ENCODE results near the gene GNAZ. TPM values are rescaled to one million over a fixed set of nuclear protein-coding genes. Genes with fewer than 3 reads are reported as not detected.

The GNAZ gene
- polyA plus RNA-seq, 1 donor from 2014 or later: 52.0 TPM

DNA sequence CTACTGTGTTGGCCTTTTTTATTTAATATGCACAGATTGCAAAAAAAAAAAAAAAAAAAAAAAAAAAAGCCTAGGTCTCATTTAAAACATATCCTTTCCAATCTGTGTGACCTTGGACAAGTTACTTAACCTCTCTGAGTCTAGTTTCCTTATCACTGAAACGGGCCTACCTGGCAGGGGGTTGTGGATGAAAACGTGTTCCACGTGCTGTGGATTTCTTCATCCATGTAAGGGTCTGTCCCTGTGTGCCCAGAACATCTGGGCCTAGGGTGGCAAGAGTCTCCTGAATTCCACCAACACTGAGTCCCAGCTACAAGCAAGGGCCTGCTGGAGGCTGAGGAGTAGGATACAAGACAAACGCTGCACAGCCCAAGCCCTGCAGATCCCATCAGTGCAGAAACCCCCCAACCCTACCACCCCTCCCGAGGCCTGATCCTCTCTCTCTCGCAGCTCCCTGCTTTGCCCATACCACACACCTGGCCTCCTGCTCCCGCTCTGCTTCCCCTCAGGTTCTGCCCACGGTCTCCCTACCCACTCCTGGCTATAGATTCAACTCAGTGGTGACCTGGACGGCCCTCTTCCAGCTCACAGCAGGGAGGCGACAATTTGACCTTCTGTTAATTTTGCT lies 4.7 kb upstream of the GNAZ start:
- Histone ChIP-seq H3K9me3 (ENCODE audit: low read length) (no peaks in the 10 kb centered on the region), H3K9ac (ENCODE audit: low read length) (no peak overlapping the region), H4K20me1 (ENCODE audit: insufficient read depth) (no peaks in the 10 kb centered on the region), H3K4me2 (ENCODE audit: low read length) (no peak overlapping the region), H3K4me3 (ENCODE audit: low read length) (no peak overlapping the region), H2AFZ (ENCODE audit: low read depth, low read length) (no peak overlapping the region), H3F3A (ENCODE audit: insufficient read depth, low read length, poor library complexity, severe bottlenecking) (no peaks in the 10 kb centered on the region), H3K27me3 (ENCODE audit: insufficient read depth, low read depth, low read length) (no peaks in the 10 kb centered on the region), H3K27ac (ENCODE audit: low read length) (no peak overlapping the region), H3K9me2 (ENCODE audit: insufficient read depth, low read length) (no peaks in the 10 kb centered on the region), H3K79me2 (replicated peaks; ENCODE audit: insufficient read depth, low read length) (peaks cover 1% of the 10 kb centered on the region), H3K36me3 (ENCODE audit: insufficient read depth, low read length) (no peaks in the 10 kb centered on the region)
- TF ChIP-seq MXI1 (conservative IDR thresholded peaks at IDR 0.05; ENCODE audit: poor library complexity, severe bottlenecking): no peak
- TF ChIP-seq, protein P1, sequence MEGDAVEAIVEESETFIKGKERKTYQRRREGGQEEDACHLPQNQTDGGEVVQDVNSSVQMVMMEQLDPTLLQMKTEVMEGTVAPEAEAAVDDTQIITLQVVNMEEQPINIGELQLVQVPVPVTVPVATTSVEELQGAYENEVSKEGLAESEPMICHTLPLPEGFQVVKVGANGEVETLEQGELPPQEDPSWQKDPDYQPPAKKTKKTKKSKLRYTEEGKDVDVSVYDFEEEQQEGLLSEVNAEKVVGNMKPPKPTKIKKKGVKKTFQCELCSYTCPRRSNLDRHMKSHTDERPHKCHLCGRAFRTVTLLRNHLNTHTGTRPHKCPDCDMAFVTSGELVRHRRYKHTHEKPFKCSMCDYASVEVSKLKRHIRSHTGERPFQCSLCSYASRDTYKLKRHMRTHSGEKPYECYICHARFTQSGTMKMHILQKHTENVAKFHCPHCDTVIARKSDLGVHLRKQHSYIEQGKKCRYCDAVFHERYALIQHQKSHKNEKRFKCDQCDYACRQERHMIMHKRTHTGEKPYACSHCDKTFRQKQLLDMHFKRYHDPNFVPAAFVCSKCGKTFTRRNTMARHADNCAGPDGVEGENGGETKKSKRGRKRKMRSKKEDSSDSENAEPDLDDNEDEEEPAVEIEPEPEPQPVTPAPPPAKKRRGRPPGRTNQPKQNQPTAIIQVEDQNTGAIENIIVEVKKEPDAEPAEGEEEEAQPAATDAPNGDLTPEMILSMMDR (IDR thresholded peaks at IDR 0.05; ENCODE audit: poor library complexity, severe bottlenecking): no peak
- TF ChIP-seq SMC3 (conservative IDR thresholded peaks at IDR 0.05; ENCODE audit: poor library complexity): no peak
- no peak for TF ChIP-seq EP300 (conservative IDR thresholded peaks at IDR 0.05; ENCODE audit: poor library complexity, severe bottlenecking)
- TF ChIP-seq TAF1 (IDR thresholded peaks at IDR 0.05; ENCODE audit: low read depth): no peak
- no peak for TF ChIP-seq RAD21 (conservative IDR thresholded peaks at IDR 0.05)
- no peak for TF ChIP-seq EZH2 (IDR thresholded peaks at IDR 0.05; ENCODE audit: borderline replicate concordance, insufficient read depth, low read length, poor library complexity, severe bottlenecking)
- TF ChIP-seq POLR2AphosphoS5 (IDR thresholded peaks at IDR 0.05): no peak
- TF ChIP-seq, protein P2, sequence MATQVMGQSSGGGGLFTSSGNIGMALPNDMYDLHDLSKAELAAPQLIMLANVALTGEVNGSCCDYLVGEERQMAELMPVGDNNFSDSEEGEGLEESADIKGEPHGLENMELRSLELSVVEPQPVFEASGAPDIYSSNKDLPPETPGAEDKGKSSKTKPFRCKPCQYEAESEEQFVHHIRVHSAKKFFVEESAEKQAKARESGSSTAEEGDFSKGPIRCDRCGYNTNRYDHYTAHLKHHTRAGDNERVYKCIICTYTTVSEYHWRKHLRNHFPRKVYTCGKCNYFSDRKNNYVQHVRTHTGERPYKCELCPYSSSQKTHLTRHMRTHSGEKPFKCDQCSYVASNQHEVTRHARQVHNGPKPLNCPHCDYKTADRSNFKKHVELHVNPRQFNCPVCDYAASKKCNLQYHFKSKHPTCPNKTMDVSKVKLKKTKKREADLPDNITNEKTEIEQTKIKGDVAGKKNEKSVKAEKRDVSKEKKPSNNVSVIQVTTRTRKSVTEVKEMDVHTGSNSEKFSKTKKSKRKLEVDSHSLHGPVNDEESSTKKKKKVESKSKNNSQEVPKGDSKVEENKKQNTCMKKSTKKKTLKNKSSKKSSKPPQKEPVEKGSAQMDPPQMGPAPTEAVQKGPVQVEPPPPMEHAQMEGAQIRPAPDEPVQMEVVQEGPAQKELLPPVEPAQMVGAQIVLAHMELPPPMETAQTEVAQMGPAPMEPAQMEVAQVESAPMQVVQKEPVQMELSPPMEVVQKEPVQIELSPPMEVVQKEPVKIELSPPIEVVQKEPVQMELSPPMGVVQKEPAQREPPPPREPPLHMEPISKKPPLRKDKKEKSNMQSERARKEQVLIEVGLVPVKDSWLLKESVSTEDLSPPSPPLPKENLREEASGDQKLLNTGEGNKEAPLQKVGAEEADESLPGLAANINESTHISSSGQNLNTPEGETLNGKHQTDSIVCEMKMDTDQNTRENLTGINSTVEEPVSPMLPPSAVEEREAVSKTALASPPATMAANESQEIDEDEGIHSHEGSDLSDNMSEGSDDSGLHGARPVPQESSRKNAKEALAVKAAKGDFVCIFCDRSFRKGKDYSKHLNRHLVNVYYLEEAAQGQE (IDR thresholded peaks at IDR 0.05; ENCODE audit: borderline replicate concordance): no peak

DNA sequence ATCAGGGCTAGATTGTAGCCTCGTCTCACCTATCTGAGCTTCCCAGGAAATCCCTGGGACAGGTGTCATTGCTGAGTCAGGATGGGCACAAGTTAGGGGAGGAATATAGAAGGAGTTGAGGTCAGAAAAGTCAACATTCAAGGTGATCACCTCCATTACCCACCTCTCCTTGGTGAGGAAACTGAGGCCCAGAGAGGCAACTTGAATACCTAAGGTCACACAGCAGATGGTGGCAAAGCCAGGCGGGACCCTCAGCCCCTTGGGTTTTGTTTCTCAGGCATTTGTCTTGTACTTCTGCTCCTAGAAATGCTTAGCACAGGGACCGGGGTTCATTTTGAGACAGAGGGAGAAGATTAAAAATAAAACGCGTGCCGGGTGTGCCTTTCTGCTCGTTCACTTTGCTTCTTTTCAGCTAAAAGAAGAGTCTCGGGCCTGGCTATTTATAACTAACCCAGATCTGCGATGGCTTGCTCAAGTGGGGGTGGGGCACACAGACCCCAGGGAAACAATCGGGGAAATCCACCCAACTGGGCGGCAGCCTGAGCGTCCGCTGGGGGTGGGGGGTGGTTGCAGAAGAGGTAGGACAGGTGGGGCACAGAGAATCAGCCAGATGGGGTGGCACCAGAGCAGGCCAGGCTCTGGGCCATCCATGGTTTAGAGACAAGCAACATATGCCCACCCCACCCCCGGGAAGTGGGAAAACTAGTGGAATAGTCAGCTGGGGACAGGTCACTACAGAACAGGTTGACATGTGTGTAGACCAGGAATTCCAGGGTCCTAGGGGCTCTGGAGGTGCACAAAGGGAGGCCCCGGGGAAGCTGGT lies 3.9 kb upstream of the GNAZ start:
- no peaks in the 10 kb centered on the region for H3K27me3 ChIP-seq (ENCODE audit: insufficient read depth, low read depth, low read length)
- H3K27ac ChIP-seq (ENCODE audit: low read length): no peak overlapping the region

More for the DNA sequence above, 3.9 kb upstream of the GNAZ start:
- Histone ChIP-seq H3K9me3 (ENCODE audit: low read length) (no peaks in the 10 kb centered on the region), H4K20me1 (ENCODE audit: insufficient read depth) (no peaks in the 10 kb centered on the region), H3K79me2 (replicated peaks; ENCODE audit: insufficient read depth, low read length) (peaks cover 9% of the 10 kb centered on the region), H3K9ac (ENCODE audit: low read length) (no peak overlapping the region), H3K36me3 (ENCODE audit: insufficient read depth, low read length) (no peaks in the 10 kb centered on the region), H3K9me2 (ENCODE audit: insufficient read depth, low read length) (no peaks in the 10 kb centered on the region), H2AFZ (ENCODE audit: low read depth, low read length) (no peak overlapping the region), H3F3A (ENCODE audit: insufficient read depth, low read length, poor library complexity, severe bottlenecking) (no peaks in the 10 kb centered on the region), H3K4me3 (ENCODE audit: low read length) (no peak overlapping the region), H3K4me2 (ENCODE audit: low read length) (no peak overlapping the region)
- TF ChIP-seq, protein P2 (IDR thresholded peaks at IDR 0.05; ENCODE audit: borderline replicate concordance): no peak
- TF ChIP-seq MXI1 (conservative IDR thresholded peaks at IDR 0.05; ENCODE audit: poor library complexity, severe bottlenecking): no peak
- TF ChIP-seq SMC3 (conservative IDR thresholded peaks at IDR 0.05; ENCODE audit: poor library complexity): no peak
- TF ChIP-seq, protein P1 (IDR thresholded peaks at IDR 0.05; ENCODE audit: poor library complexity, severe bottlenecking): no peak
- TF ChIP-seq EP300 (conservative IDR thresholded peaks at IDR 0.05; ENCODE audit: poor library complexity, severe bottlenecking): no peak
- no peak for TF ChIP-seq TAF1 (IDR thresholded peaks at IDR 0.05; ENCODE audit: low read depth)
- no peak for TF ChIP-seq EZH2 (IDR thresholded peaks at IDR 0.05; ENCODE audit: borderline replicate concordance, insufficient read depth, low read length, poor library complexity, severe bottlenecking)
- TF ChIP-seq RAD21 (conservative IDR thresholded peaks at IDR 0.05): no peak
- no peak for TF ChIP-seq POLR2AphosphoS5 (IDR thresholded peaks at IDR 0.05)
